ENCODE data around the gene PRDX5. TPM values are rescaled to one million over a fixed set of nuclear protein-coding genes. Genes with fewer than 3 reads are reported as not detected.

Gene PRDX5
- total and polyA plus RNA-seq, 9 of the 15 experiments (the other 6 are each of a cell fraction or from before 2014, with no cell fraction given), result 40.8 to 327 (median 204) TPM

DNA sequence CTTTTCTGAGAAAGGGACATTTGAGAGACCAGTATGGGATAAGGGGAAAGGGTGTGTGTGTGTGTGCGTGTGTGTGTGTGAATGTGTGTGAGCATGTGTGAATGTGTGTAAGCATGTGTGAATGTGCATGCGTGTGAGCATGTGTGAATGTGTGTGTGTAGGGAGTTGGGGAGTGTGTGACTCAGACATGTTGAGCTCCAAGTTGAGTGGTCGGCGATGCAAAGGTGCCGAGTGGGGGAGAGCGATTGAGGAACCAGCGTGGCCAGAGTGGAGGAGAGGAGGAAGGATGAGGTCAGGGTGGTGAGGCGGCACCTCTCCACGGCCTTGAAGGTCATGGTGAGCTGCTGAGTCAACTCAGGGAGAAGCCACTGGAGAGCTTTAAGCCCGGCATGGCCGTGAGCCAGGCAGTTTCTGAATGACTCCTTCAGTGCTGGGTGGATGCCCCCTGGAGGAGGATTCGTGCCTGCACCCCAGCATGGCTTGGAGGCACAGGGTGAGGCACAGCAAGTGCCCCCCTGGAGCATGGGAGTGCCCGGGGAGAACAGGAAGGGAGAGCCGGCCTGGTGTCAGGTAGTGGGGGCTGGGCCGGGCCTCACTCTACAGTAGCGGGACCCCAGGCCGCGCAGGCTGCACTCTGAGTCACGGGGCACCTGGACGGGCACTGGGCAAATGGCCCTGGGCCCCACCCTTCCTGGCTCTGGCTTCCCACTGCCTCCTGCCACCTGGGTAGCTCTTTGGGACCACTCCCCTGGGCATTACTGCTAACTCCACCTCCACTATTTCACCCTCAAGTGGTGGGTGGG is 13.8 kb downstream of the PRDX5 start (continued):
- TF ChIP-seq, protein P1, sequence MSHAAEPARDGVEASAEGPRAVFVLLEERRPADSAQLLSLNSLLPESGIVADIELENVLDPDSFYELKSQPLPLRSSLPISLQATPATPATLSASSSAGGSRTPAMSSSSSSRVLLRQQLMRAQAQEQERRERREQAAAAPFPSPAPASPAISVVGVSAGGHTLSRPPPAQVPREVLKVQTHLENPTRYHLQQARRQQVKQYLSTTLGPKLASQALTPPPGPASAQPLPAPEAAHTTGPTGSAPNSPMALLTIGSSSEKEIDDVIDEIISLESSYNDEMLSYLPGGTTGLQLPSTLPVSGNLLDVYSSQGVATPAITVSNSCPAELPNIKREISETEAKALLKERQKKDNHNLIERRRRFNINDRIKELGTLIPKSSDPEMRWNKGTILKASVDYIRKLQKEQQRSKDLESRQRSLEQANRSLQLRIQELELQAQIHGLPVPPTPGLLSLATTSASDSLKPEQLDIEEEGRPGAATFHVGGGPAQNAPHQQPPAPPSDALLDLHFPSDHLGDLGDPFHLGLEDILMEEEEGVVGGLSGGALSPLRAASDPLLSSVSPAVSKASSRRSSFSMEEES (CRISPR knock-in tag; IDR thresholded peaks at IDR 0.05), result no peak
- TF ChIP-seq, protein P2, sequence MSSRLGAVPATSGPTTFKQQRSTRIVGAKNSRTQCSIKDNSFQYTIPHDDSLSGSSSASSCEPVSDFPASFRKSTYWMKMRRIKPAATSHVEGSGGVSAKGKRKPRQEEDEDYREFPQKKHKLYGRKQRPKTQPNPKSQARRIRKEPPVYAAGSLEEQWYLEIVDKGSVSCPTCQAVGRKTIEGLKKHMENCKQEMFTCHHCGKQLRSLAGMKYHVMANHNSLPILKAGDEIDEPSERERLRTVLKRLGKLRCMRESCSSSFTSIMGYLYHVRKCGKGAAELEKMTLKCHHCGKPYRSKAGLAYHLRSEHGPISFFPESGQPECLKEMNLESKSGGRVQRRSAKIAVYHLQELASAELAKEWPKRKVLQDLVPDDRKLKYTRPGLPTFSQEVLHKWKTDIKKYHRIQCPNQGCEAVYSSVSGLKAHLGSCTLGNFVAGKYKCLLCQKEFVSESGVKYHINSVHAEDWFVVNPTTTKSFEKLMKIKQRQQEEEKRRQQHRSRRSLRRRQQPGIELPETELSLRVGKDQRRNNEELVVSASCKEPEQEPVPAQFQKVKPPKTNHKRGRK (tag; IDR thresholded peaks at IDR 0.05), result no peak
- TF ChIP-seq TCF7 (IDR thresholded peaks at IDR 0.05; ENCODE audit: borderline replicate concordance) (no peak), L3MBTL2 (IDR thresholded peaks at IDR 0.05) (peak; percentile 64; the same call in 1 of the 2 replicates), NR2F6 (CRISPR knock-in tag; IDR thresholded peaks at IDR 0.05) (no peak), ETV1 (tag; conservative IDR thresholded peaks at IDR 0.05; ENCODE audit: low read depth) (peak; percentile 38), ZNF239 (CRISPR knock-in tag; IDR thresholded peaks at IDR 0.05) (no peak), ZNF263 (CRISPR knock-in tag; IDR thresholded peaks at IDR 0.05; ENCODE audit: borderline replicate concordance) (no peak), SIX5 (IDR thresholded peaks at IDR 0.05; ENCODE audit: borderline replicate concordance in 1 of 2, insufficient read depth in 1 of 2, low read depth in 1 of 2, low read length in 2 of 2) (no peak), ZSCAN32 (CRISPR knock-in tag; IDR thresholded peaks at IDR 0.05) (no peak), EWSR1 (IDR thresholded peaks at IDR 0.05; ENCODE audit: borderline replicate concordance, low read depth, partially characterized antibody) (no peak), ETS2 (tag; IDR thresholded peaks at IDR 0.05; ENCODE audit: borderline replicate concordance, poor library complexity, severe bottlenecking) (no peak), XRCC3 (IDR thresholded peaks at IDR 0.05) (no peak), NR4A1 (CRISPR knock-in tag; IDR thresholded peaks at IDR 0.05) (no peak), NR4A1 (tag; IDR thresholded peaks at IDR 0.05) (peak; percentile 79; the same call in 1 of the 2 replicates), RFX7 (CRISPR knock-in tag; IDR thresholded peaks at IDR 0.05) (no peak), ZEB2 (IDR thresholded peaks at IDR 0.05) (peak; percentile 77), ZNF23 (CRISPR knock-in tag; IDR thresholded peaks at IDR 0.05) (no peak), GABPB1 (CRISPR knock-in tag; IDR thresholded peaks at IDR 0.05) (peak; percentile 26; the same call in 1 of the 2 replicates), KHSRP (IDR thresholded peaks at IDR 0.05) (peak; percentile 47; the same call in 1 of the 2 replicates), CAMTA2 (CRISPR knock-in tag; conservative IDR thresholded peaks at IDR 0.05) (no peak), NCOA4 (IDR thresholded peaks at IDR 0.05; ENCODE audit: partially characterized antibody) (no peak)
- TF ChIP-seq, protein P3, sequence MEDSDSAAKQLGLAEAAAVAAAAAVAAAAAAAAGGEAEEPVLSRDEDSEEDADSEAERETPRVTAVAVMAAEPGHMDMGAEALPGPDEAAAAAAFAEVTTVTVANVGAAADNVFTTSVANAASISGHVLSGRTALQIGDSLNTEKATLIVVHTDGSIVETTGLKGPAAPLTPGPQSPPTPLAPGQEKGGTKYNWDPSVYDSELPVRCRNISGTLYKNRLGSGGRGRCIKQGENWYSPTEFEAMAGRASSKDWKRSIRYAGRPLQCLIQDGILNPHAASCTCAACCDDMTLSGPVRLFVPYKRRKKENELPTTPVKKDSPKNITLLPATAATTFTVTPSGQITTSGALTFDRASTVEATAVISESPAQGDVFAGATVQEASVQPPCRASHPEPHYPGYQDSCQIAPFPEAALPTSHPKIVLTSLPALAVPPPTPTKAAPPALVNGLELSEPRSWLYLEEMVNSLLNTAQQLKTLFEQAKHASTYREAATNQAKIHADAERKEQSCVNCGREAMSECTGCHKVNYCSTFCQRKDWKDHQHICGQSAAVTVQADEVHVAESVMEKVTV (CRISPR knock-in tag; IDR thresholded peaks at IDR 0.05), result no peak
- TF ChIP-seq, protein P4, sequence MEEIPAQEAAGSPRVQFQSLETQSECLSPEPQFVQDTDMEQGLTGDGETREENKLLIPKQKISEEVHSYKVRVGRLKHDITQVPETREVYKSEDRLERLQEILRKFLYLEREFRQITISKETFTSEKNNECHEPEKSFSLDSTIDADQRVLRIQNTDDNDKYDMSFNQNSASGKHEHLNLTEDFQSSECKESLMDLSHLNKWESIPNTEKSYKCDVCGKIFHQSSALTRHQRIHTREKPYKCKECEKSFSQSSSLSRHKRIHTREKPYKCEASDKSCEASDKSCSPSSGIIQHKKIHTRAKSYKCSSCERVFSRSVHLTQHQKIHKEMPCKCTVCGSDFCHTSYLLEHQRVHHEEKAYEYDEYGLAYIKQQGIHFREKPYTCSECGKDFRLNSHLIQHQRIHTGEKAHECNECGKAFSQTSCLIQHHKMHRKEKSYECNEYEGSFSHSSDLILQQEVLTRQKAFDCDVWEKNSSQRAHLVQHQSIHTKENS (CRISPR knock-in tag; IDR thresholded peaks at IDR 0.05), result no peak
